Lung (tissue), 12 donors: ENCODE measurements around the gene SPATA32. TPM values are rescaled to one million over a fixed set of nuclear protein-coding genes. Genes with fewer than 3 reads are reported as not detected.
"Not testable (repeated sequence)": the region's sequence is repeated elsewhere in the genome, so short reads cannot be mapped to it uniquely, and the experiment has no call there.

Experiments
- ATAC-seq: fragments of 200-7000 bp; cut with Tn5 transposase; one replicate; pipeline ENCODE4 v1.9.1; 2020; ENCODE audit warnings: moderate number of reproducible peaks; ENCODE audit not compliant: insufficient read depth, low FRiP score
- DNase-seq, 3 donors: peaks; one replicate each; pipeline ENCODE4 v3.0.0-alpha.2; 2013 to 2017
- H3K27ac ChIP-seq, 2 donors: one replicate each; pipeline ENCODE4 v1.5.1; 2013; ENCODE audit warnings: mild to moderate bottlenecking in 2 of 2, moderate library complexity in 2 of 2, control low read depth in 1 of 2, inconsistent platforms in 1 of 2, low read depth in 1 of 2, low read length in 1 of 2
- H3K27me3 ChIP-seq, 3 donors: one replicate each; pipeline ENCODE4 v1.5.1; 2013; ENCODE audit warnings: low read length in 2 of 3; ENCODE audit not compliant: control insufficient read depth in 3 of 3, insufficient read depth in 3 of 3
- H3K36me3 ChIP-seq, 4 donors: one replicate each; pipeline ENCODE4 v1.5.1; 2013; ENCODE audit warnings: low read length in 4 of 4, mild to moderate bottlenecking in 1 of 4, moderate library complexity in 1 of 4; ENCODE audit not compliant: control insufficient read depth in 4 of 4, insufficient read depth in 4 of 4
- H3K4me1 ChIP-seq, 5 donors: one replicate each; pipeline ENCODE4 v1.5.1; 2013; ENCODE audit warnings: low read length in 5 of 5, mild to moderate bottlenecking in 2 of 5, moderate library complexity in 1 of 5; ENCODE audit not compliant: control insufficient read depth in 5 of 5, insufficient read depth in 5 of 5
- H3K4me3 ChIP-seq: one replicate; pipeline ENCODE4 v1.5.1; 2013; ENCODE audit warnings: mild to moderate bottlenecking, control low read depth, moderate library complexity
- H3K9ac ChIP-seq, 2 donors: one replicate each; pipeline ENCODE4 v1.5.1; 2013; ENCODE audit warnings: low read length in 2 of 2, control low read depth in 1 of 2; ENCODE audit not compliant: insufficient read depth in 1 of 2
- H3K9me3 ChIP-seq, 4 donors: one replicate each; pipeline ENCODE4 v1.5.1; 2013; ENCODE audit warnings: low read length in 3 of 4, mild to moderate bottlenecking in 1 of 4, moderate library complexity in 1 of 4; ENCODE audit not compliant: control insufficient read depth in 4 of 4, insufficient read depth in 3 of 4
- WGBS, 2 donors: extraction: QIAGEN DNeasy Blood & Tissue Kit; methylation state at CpG; one replicate each; pipeline ENCODE4 v1.1.7; 2013; 5-methylcytosine and 5-hydroxymethylcytosine counted together
- polyA plus RNA-seq, 2 donors: library from polyadenylated mRNA; stranded (reverse); fragments of 200-250 nt; gene quantifications; one replicate each; pipeline ENCODE4 v1.2.1, GENCODE V29; 2013
- total RNA-seq, 2 donors: library from RNA; depleted of rRNA in 1 of 2; stranded (reverse); fragments of >200 nt in 1 of 2; gene quantifications; one replicate each; pipeline ENCODE4 v1.2.1, GENCODE V29; 2014 to 2021
- TF ChIP-seq, protein P1 (sequence below): IDR thresholded peaks from 2 replicates; pipeline ENCODE4 v1.5.1; 2012; ENCODE audit warnings: mild to moderate bottlenecking; ENCODE audit errors: control extremely low read depth, extremely low read depth
- donor health status: control.
- donor health status: control.
- donor health status: Bipolar disorder and iron deficiency.
- donor health status: healthy.
- donor health status: DM: yes; HTN: yes; CAD: no.

The SPATA32 gene
- total and polyA plus RNA-seq, 4 donors = 0.08 to 0.40 (median 0.21) TPM; not detected in 1

- ATAC-seq (no peak), DNase-seq (no peak)
- 86 to 88% methylated on average over 3 of the region's 3 CpGs for WGBS, 2 donors
- Histone ChIP-seq H3K27me3 (no peaks in the 10 kb centered on the region), H3K9me3 (peaks cover 0 to 2% (median 0%) of the 10 kb centered on the region in 4 donors), H3K4me1 (peaks cover 5 to 39% (median 17%) of the 10 kb centered on the region in 5 donors), H3K4me3 (no peak overlapping the region), H3K27ac (peak overlapping the region; percentile 2 to 72), H3K9ac (no peak overlapping the region), H3K36me3 (peaks cover 0 to 5% (median 0%) of the 10 kb centered on the region in 4 donors)
- TF ChIP-seq, protein P1, sequence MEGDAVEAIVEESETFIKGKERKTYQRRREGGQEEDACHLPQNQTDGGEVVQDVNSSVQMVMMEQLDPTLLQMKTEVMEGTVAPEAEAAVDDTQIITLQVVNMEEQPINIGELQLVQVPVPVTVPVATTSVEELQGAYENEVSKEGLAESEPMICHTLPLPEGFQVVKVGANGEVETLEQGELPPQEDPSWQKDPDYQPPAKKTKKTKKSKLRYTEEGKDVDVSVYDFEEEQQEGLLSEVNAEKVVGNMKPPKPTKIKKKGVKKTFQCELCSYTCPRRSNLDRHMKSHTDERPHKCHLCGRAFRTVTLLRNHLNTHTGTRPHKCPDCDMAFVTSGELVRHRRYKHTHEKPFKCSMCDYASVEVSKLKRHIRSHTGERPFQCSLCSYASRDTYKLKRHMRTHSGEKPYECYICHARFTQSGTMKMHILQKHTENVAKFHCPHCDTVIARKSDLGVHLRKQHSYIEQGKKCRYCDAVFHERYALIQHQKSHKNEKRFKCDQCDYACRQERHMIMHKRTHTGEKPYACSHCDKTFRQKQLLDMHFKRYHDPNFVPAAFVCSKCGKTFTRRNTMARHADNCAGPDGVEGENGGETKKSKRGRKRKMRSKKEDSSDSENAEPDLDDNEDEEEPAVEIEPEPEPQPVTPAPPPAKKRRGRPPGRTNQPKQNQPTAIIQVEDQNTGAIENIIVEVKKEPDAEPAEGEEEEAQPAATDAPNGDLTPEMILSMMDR = no peak
Measured at GRCh38 chr17:45305530-45306087, 43.7 kb upstream of the SPATA32 start.

GRCh38 chr17:45302649-45303173 lies 40.8 kb upstream of the SPATA32 start:
- Histone ChIP-seq H3K36me3 (no peaks in the 10 kb centered on the region), H3K4me3 (no peak overlapping the region), H3K9me3 (no peaks in the 10 kb centered on the region), H3K4me1 (peaks cover 7 to 24% (median 20%) of the 10 kb centered on the region in 5 donors), H3K27ac (peak overlapping the region; percentile 65 to 68), H3K27me3 (no peaks in the 10 kb centered on the region), H3K9ac (no peak overlapping the region)
- DNase-seq (no peak), ATAC-seq (peak; percentile 23)
- WGBS, 2 donors = 55 to 60% methylated on average over 10 of the region's 10 CpGs
- TF ChIP-seq, protein P1 = no peak

DNA sequence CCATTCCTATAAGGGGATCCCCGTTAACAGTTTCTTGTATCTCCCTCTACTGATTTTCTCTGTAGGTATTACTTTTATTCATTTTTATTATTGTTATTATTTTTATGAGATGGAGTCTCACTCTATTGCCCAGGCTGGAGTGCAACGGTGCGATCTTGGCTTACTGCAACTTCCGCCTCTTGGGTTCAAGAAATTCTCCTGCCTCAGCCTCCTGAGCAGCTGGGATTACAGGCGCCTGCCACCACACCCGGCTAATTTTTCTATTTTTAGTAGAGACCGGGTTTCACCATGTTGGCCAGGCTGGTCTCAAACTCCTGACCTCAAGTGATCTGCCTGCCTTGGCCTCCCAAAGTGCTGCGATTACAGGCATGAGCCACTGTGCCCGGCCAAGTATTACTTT lies 40.3 kb upstream of the SPATA32 start:
- H3K36me3 ChIP-seq, H3K27me3 ChIP-seq, H3K9me3 ChIP-seq, H3K9ac ChIP-seq, H3K4me3 ChIP-seq, DNase-seq, ATAC-seq: not testable (repeated sequence)
- WGBS, 2 donors = 80 to 82% methylated on average over 9 of the region's 9 CpGs
- H3K27ac ChIP-seq = peak overlapping the region; percentile 40 to 68
- H3K4me1 ChIP-seq = peaks cover 7 to 19% (median 15%) of the 10 kb centered on the region in 5 donors

DNA sequence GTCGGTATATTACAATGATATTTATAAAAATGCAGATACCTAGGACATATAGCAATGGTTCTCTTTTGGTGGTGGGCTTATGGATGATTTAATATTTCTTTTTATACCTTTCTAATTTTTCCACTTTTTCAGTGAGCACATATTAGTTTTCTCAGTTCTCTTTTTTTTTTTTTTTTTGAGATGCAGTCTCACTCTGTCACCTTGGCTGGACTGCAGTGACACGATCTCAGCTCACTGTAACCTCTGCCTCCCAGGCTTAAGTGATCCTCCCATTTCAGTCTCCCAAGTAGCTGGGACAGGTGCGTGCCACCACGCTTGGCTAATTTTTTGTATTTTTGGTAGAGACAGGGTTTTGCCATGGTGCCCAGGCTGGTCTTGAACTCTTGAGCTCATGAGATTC lies 39.8 kb upstream of the SPATA32 start:
- TF ChIP-seq, protein P1 = no peak
- Histone ChIP-seq H3K27ac (no peak overlapping the region), H3K4me1 (peaks cover 7 to 19% (median 14%) of the 10 kb centered on the region in 5 donors), H3K4me3 (no peak overlapping the region), H3K27me3 (no peaks in the 10 kb centered on the region), H3K36me3 (no peaks in the 10 kb centered on the region), H3K9me3 (no peaks in the 10 kb centered on the region), H3K9ac (no peak overlapping the region)
- no peak for DNase-seq
- no peak for ATAC-seq
- WGBS, 2 donors = 92 to 95% methylated on average over 4 of the region's 4 CpGs
